ENCODE results near the gene TNRC6C. TPM values are rescaled to one million over a fixed set of nuclear protein-coding genes. Genes with fewer than 3 reads are reported as not detected.
A peak's percentile ranks its signal among the peaks of the same experiment; 100 is the strongest.

Gene TNRC6C
- total and polyA plus RNA-seq, 9 of the 15 experiments (the other 6 are each of a cell fraction or from before 2014, with no cell fraction given): 0.20 to 4.9 (median 2.3) TPM

- 68% methylated on average over 3 of the region's 3 CpGs for WGBS (ENCODE audit: insufficient coverage, low coverage, missing lambda C conversion rate)
- Histone ChIP-seq H3K4me2 (ENCODE audit: insufficient read depth, low read length) (no peak overlapping the region), H3K9me1 (ENCODE audit: control insufficient read depth, insufficient read depth, low read length) (no peaks in the 10 kb centered on the region), H3K9me3 (replicated peaks; ENCODE audit: control insufficient read depth, insufficient read depth, low read depth, low read length) (no peaks in the 10 kb centered on the region), H3K4me1 (replicated peaks in 1 of 2; ENCODE audit: control insufficient read depth in 2 of 2, insufficient read depth in 2 of 2, low read length in 2 of 2) (peaks cover 0 to 3% of the 10 kb centered on the region in 2 experiments; a peak in 1 of 5 replicates), H3K9ac (ENCODE audit: insufficient read depth in 1 of 2, low read depth in 2 of 2, low read length in 2 of 2) (no peak overlapping the region), H3K36me3 (ENCODE audit: control insufficient read depth, insufficient read depth, low read length) (peaks cover 41% of the 10 kb centered on the region; the same call in 2 of the 3 replicates), H2AFZ (ENCODE audit: low read depth, low read length) (no peak overlapping the region), H3K27ac (ENCODE audit: extremely low read depth, low read depth, low read length) (no peak overlapping the region), H4K20me1 (replicated peaks; ENCODE audit: control insufficient read depth, insufficient read depth, low read length) (no peaks in the 10 kb centered on the region), H3K4me3 (no peak overlapping the region), H3K79me2 (ENCODE audit: control insufficient read depth, insufficient read depth, low read length) (no peaks in the 10 kb centered on the region), H3K27me3 (ENCODE audit: control insufficient read depth in 2 of 2, insufficient read depth in 2 of 2, low read length in 2 of 2) (no peaks in the 10 kb centered on the region)
- no peak for ATAC-seq
- DNase-seq (ENCODE audit: extremely low read depth in 1 of 4, low spot score in 3 of 4): no peak
- BruUV-seq (replicated peaks): no TSS peak
- FAIRE-seq: peak; percentile 46
- in situ Hi-C loops (cut with MboI): no loop called here
- CTCF ChIA-PET (ENCODE audit: low intra/inter-chr PET ratio): no interaction called here
- intact Hi-C loops (cut with micrococcal nuclease): no loop called here
- POLR2A ChIA-PET: no interaction called here
- TF ChIP-seq HOMEZ (CRISPR knock-in tag; IDR thresholded peaks at IDR 0.05): no peak
- TF ChIP-seq ZKSCAN3 (CRISPR knock-in tag; IDR thresholded peaks at IDR 0.05): no peak
- TF ChIP-seq ZNF583 (CRISPR knock-in tag; IDR thresholded peaks at IDR 0.05): no peak
- no peak for TF ChIP-seq PHB (CRISPR knock-in tag; IDR thresholded peaks at IDR 0.05)
- no peak for TF ChIP-seq ZBTB34 (CRISPR knock-in tag; IDR thresholded peaks at IDR 0.05)
- no peak for TF ChIP-seq ZNF224 (CRISPR knock-in tag; IDR thresholded peaks at IDR 0.05)
- no peak for TF ChIP-seq SRSF1 (IDR thresholded peaks at IDR 0.05; ENCODE audit: low read depth, low read length)
- no peak for TF ChIP-seq RAD51 (IDR thresholded peaks at IDR 0.05; ENCODE audit: borderline replicate concordance, low read depth)
- TF ChIP-seq HCFC1 (IDR thresholded peaks at IDR 0.05; ENCODE audit: low read depth, low read length): no peak
- no peak for TF ChIP-seq YBX1 (IDR thresholded peaks at IDR 0.05)
- TF ChIP-seq ZC3H11A (IDR thresholded peaks at IDR 0.05; ENCODE audit: low read depth, low read length): no peak
- no peak for TF ChIP-seq PREB (CRISPR knock-in tag; IDR thresholded peaks at IDR 0.05)
- TF ChIP-seq RBM14 (IDR thresholded peaks at IDR 0.05; ENCODE audit: borderline replicate concordance, insufficient read depth, low read depth, low read length): no peak
- no peak for TF ChIP-seq ZNF143 (CRISPR knock-in tag; IDR thresholded peaks at IDR 0.05)
- no peak for TF ChIP-seq SMARCC2 (IDR thresholded peaks at IDR 0.05; ENCODE audit: low read depth)
- TF ChIP-seq NR2C1 (IDR thresholded peaks at IDR 0.05): no peak
- TF ChIP-seq NR2C1 (tag; IDR thresholded peaks at IDR 0.05): no peak
- no peak for TF ChIP-seq HDAC2 (IDR thresholded peaks at IDR 0.05)
- TF ChIP-seq MTA1 (IDR thresholded peaks at IDR 0.05; ENCODE audit: borderline replicate concordance): no peak
Observed at GRCh38 chr17:78072961-78073360, 114.5 kb downstream of the TNRC6C start.
